ENCODE measurements around the gene ANO3. TPM values are rescaled to one million over a fixed set of nuclear protein-coding genes. Genes with fewer than 3 reads are reported as not detected.

ANO3 gene
- polyA plus RNA-seq, 6 donors from 2014 or later, result not detected

DNA sequence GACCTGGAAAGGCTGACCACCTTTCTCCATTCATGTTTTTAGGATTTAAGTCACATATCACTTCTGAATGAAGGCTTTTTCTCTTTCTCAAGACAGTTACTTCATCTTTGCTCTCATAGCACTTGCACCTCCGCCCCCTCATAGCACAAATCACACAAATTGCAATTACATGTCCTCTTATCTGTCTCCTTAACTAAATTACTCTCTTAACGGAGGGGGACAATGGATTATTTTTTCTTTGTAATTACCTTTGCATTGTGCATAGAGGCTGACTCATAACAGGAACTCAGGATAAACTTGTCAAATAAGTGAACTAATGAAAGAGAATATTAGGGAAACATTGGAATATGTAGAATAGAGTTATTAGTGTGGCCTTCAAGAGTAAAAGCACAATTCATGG is 145.5 kb downstream of the ANO3 start:
- DNase-seq, result no peak
- Mint-ChIP-seq H3K9me3 (no peaks in the 10 kb centered on the region), H3K27me3 (no peaks in the 10 kb centered on the region), H3K36me3 (no peaks in the 10 kb centered on the region), H3K4me3 (no peak overlapping the region), H3K27ac (no peak overlapping the region), H3K4me1 (no peaks in the 10 kb centered on the region)
- no peak for ATAC-seq (ENCODE audit: low read depth in 2 of 2)

DNA sequence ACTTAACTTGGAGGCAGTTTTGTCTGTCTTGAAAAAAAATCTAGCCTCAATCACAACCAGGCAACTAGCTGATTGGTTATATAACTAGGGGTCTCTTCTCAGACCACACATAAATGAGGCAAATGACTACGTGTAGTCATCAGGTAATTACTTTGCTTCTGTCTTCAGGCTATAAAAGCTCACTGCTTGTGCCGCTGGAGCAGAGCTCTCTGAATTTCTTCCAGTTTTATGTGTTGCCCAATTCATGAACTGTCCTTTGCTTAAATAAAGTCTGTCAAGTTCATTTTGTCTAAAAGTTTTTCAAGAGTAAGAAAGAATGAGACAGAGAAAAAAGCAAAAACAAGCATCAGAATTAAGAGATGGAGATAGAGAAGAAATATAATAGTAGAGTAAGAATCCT is 146.8 kb downstream of the ANO3 start:
- Mint-ChIP-seq H3K9me3 (peaks cover 0 to 5% (median 2%) of the 10 kb centered on the region in 7 donors), H3K4me3 (no peak overlapping the region), H3K27ac (no peak overlapping the region), H3K4me1 (no peaks in the 10 kb centered on the region), H3K36me3 (no peaks in the 10 kb centered on the region), H3K27me3 (no peaks in the 10 kb centered on the region)
- ATAC-seq (ENCODE audit: low read depth in 2 of 2) (no peak), DNase-seq (no peak)

DNA sequence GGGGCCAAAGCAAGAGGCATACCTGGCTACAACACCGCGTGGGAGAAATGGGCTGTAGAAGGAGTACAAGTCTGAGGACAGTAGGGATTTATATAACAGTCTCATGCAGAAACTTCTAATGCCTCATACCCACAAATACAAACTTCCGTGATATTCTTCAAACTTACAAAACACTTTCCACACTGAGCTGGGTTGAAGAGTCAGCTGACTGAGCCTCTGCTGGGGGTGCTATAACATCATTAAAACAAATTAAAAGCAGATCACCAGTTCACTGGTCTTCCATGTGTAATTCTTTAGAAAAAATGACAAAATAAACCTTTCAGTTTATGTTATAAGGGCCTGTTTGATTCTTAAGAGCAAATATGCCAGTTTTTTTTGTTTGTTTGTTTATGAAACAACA is 148.1 kb downstream of the ANO3 start:
- H3K27me3 Mint-ChIP-seq, result no peaks in the 10 kb centered on the region
- ATAC-seq (ENCODE audit: low read depth in 2 of 2) (no peak), DNase-seq (no peak)
- no peaks in the 10 kb centered on the region for H3K4me1 Mint-ChIP-seq
- no peaks in the 10 kb centered on the region for H3K36me3 Mint-ChIP-seq
- peaks cover 3 to 13% (median 7%) of the 10 kb centered on the region in 7 donors for H3K9me3 Mint-ChIP-seq
- H3K27ac Mint-ChIP-seq, result no peak overlapping the region
- no peak overlapping the region for H3K4me3 Mint-ChIP-seq

DNA sequence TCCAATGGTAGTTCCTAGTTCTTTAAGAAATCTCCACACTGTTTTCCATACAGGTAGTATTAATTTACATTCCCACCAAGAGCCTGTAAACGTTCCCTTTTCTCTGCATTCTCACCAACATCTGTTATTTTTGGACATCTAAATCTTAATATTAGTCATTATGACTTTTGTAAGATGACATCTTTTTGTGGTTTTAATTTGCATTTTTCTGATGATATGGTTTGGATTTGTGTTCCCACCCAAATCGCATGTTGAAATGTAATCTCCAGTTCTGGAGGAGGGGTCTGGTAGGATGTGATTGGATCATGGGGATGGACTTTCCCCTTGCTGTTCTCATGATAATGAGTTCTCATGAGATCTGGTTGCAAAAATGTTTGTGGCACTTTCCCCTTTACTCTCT is 151.2 kb downstream of the ANO3 start:
- H3K4me3 Mint-ChIP-seq, result no peak overlapping the region
- H3K27me3 Mint-ChIP-seq, result no peaks in the 10 kb centered on the region
- ATAC-seq (ENCODE audit: low read depth in 2 of 2) (no peak), DNase-seq (no peak)
- no peak overlapping the region for H3K27ac Mint-ChIP-seq
- peaks cover 4 to 20% (median 13%) of the 10 kb centered on the region in 7 donors for H3K9me3 Mint-ChIP-seq
- H3K36me3 Mint-ChIP-seq, result no peaks in the 10 kb centered on the region
- H3K4me1 Mint-ChIP-seq, result no peaks in the 10 kb centered on the region

DNA sequence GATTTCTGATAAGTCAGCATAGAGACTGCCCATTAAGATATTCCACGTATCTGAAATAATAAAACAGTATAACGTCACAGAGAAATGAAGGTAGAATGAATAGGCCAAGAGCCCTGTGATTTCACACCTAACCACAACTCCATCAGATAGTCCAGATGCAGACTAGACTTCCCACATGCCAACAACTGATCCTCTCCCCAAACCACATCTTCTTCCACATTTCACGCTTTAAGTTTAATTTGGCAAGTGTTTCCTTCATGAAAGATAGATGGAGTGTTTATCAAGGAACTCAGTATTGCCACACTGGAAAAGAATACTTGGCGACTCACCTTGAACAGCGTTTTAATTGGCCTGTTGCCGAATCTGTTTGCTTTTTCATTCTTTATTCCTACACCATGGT is 158.6 kb downstream of the ANO3 start:
- no peak for ATAC-seq (ENCODE audit: low read depth in 2 of 2)
- no peak for DNase-seq
- no peak overlapping the region for H3K27ac Mint-ChIP-seq
- H3K9me3 Mint-ChIP-seq, result peaks cover 3 to 8% (median 6%) of the 10 kb centered on the region in 7 donors
- no peaks in the 10 kb centered on the region for H3K4me1 Mint-ChIP-seq
- no peaks in the 10 kb centered on the region for H3K36me3 Mint-ChIP-seq
- H3K4me3 Mint-ChIP-seq, result no peak overlapping the region
- H3K27me3 Mint-ChIP-seq, result no peaks in the 10 kb centered on the region

DNA sequence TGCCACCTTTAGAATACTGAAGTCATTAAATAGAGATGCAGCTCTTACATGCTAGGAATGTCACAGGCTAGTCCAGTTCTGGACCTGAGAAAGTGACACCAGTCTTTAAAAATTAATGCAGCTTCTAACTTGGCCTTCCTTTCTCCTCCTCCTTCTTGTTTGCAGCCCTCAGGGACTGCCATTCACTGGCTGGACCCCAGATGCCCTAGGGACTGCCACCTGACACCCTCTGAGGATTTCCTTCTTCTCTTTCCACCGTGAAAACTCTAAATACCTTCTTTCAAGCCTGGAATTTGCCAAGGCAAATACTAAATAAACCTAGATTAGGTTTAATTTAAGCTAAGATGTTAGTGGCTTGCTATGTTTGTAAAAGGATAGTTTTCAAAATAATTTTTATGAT is 161.7 kb downstream of the ANO3 start:
- DNase-seq (no peak), ATAC-seq (ENCODE audit: low read depth in 2 of 2) (no peak)
- H3K27ac Mint-ChIP-seq, result no peak overlapping the region
- no peaks in the 10 kb centered on the region for H3K27me3 Mint-ChIP-seq
- no peak overlapping the region for H3K4me3 Mint-ChIP-seq
- H3K4me1 Mint-ChIP-seq, result no peaks in the 10 kb centered on the region
- H3K36me3 Mint-ChIP-seq, result no peaks in the 10 kb centered on the region
- peaks cover 0 to 4% (median 0%) of the 10 kb centered on the region in 7 donors for H3K9me3 Mint-ChIP-seq

DNA sequence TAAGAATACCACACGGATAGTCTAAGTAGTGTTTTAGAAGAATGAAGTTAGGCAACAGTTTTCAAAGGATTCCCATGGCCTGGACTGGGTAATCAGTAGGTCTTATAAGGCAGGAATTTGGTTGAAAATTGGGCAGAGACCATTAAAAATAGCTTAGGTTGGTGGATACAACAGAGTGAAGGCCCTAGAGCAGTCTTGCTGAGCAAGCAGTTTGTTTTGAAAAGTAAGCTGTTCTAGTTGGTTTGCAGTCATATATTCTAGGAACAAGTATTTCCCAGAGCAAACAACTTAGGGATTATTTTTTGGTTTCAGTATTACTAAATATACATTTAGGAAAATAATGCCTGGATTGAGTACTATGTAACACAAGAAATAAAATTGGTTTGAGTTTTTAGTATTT is 175.3 kb downstream of the ANO3 start:
- H3K4me1 Mint-ChIP-seq, result no peaks in the 10 kb centered on the region
- ATAC-seq (ENCODE audit: low read depth in 2 of 2), result no peak

DNA sequence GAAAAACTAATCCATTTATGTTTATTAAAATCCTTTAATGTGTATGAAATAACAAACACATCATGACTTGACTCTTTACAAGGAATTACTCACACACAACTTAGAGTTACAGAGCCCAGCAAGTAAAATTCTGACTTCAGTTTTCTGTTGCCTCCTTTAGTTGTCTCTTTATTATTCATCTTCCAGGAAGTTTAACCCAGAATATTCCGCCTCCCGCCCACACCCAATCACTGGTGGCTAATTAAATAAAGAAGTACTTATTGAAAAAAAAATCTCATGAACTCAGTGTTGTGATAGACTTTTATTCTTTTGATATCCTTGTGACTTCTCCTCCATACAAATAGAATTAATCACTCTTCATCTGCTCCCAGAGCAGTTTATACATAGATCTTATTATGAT is 178.2 kb downstream of the ANO3 start:
- Mint-ChIP-seq H3K9me3 (peaks cover 0 to 3% (median 0%) of the 10 kb centered on the region in 7 donors), H3K27me3 (no peaks in the 10 kb centered on the region), H3K4me1 (no peaks in the 10 kb centered on the region), H3K4me3 (no peak overlapping the region), H3K36me3 (no peaks in the 10 kb centered on the region), H3K27ac (no peak overlapping the region)
- no peak for ATAC-seq (ENCODE audit: low read depth in 2 of 2)
- DNase-seq, result no peak

More for the DNA sequence above, 175.3 kb downstream of the ANO3 start:
- no peak overlapping the region for H3K4me3 Mint-ChIP-seq
- peaks cover 0 to 5% (median 0%) of the 10 kb centered on the region in 7 donors for H3K9me3 Mint-ChIP-seq
- H3K27ac Mint-ChIP-seq, result no peak overlapping the region
- no peak for DNase-seq
- no peaks in the 10 kb centered on the region for H3K27me3 Mint-ChIP-seq
- no peaks in the 10 kb centered on the region for H3K36me3 Mint-ChIP-seq

DNA sequence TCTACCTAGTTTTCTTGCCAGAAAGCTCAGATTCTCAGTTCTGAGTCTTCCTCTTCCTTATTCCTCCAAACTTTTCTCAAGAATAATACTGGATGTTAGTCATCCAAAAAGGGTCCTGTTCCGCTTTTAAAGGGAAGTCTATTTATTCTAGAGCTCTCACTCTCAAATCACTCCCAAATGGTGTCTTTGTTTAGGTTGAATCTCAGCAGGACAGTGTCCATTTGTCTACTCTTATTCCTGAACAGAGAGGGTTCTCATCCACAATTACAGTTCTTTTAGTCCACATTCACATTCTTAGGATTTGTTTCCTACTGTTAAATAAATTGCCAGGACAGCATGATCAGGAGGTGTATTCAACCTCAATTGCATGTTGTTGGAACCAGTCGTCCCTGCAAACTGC is 178.8 kb downstream of the ANO3 start:
- DNase-seq (no peak), ATAC-seq (ENCODE audit: low read depth in 2 of 2) (no peak)
- Mint-ChIP-seq H3K36me3 (no peaks in the 10 kb centered on the region), H3K27me3 (no peaks in the 10 kb centered on the region), H3K27ac (no peak overlapping the region), H3K4me1 (no peaks in the 10 kb centered on the region), H3K9me3 (peaks cover 0 to 1% (median 0%) of the 10 kb centered on the region in 7 donors), H3K4me3 (no peak overlapping the region)

DNA sequence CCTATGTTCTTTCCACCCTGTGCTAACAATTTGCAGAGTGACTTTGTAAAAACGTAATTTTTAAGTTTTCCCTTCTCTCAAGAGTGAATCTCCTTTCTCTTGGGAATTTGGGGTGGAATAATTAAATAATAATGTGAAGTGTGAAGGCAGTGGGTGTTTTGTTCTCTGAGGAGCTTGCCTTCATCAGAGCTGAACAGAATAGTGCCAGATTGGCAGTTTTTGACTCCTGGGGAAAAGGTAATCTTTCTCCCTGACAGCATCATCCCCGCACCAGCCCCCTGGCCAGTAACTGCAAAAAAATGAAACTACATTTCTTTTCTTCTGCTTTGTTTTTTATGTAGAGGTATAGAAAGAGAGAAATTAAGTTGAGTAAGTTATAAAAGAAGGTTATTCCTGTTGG is 180.3 kb downstream of the ANO3 start:
- no peak overlapping the region for H3K4me3 Mint-ChIP-seq
- H3K27me3 Mint-ChIP-seq, result no peaks in the 10 kb centered on the region
- H3K9me3 Mint-ChIP-seq, result peaks cover 0 to 1% (median 0%) of the 10 kb centered on the region in 7 donors
- H3K36me3 Mint-ChIP-seq, result no peaks in the 10 kb centered on the region
- no peak for ATAC-seq (ENCODE audit: low read depth in 2 of 2)
- no peak overlapping the region for H3K27ac Mint-ChIP-seq
- DNase-seq, result no peak
- H3K4me1 Mint-ChIP-seq, result no peaks in the 10 kb centered on the region

DNA sequence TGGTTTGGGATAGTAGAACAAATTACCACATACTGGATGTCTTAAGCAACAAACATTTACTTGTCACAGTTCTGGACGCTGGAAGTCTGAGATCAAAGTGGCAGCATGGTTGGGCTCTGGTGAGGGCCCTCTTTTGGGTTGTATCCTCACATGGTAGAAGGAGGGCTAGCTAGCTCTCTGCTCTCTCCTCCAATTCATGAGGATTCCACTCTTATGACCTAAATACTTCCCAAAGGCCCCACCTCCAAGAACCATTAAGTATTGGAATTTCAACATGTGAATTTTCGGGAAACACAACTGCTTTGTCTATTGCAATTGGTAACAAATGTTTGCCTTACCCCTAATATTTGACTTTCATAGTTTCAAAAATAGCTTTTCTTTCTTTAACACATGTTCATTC is 187.5 kb downstream of the ANO3 start:
- H3K4me1 Mint-ChIP-seq, result no peaks in the 10 kb centered on the region
- peaks cover 0 to 3% (median 0%) of the 10 kb centered on the region in 7 donors for H3K9me3 Mint-ChIP-seq

DNA sequence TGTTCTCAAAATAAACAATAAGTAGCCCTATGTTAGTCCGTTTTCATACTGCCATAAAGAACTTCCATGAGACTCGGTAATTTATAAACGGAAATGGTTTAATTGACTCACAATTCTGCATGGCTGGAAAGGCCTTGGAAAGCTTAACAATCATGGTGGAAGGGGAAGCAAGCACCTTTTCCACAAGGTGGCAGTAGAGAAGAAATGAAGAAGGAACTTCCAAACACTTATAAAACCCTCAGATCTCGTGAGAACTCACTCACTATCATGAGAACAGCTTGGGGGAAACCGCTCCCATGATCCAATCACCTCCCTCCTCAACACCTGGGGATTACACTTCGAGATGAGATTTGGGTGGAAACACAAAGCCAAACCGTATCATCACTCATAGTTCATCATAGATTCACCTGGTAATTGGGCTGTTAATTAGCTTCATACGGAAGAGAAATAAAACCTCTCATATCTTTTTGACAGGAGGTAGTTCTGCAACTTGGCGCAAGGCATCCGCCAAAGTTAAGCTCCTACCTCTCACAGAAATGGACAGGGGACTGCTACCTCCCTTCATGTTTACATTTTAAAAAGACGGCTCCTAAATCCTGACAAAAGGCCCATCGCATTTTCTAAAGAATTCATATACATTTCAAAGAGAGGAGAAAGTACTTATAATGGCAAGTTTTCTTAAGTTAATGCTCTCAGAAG is 191.1 kb downstream of the ANO3 start:
- no peak overlapping the region for H3K4me3 Mint-ChIP-seq
- DNase-seq, result no peak
- no peaks in the 10 kb centered on the region for H3K36me3 Mint-ChIP-seq
- H3K4me1 Mint-ChIP-seq, result no peaks in the 10 kb centered on the region
- H3K27me3 Mint-ChIP-seq, result no peaks in the 10 kb centered on the region
- ATAC-seq (ENCODE audit: low read depth in 2 of 2), result no peak
- H3K9me3 Mint-ChIP-seq, result peaks cover 0 to 3% (median 0%) of the 10 kb centered on the region in 7 donors
- H3K27ac Mint-ChIP-seq, result no peak overlapping the region

More for the DNA sequence above, 187.5 kb downstream of the ANO3 start:
- Mint-ChIP-seq H3K36me3 (no peaks in the 10 kb centered on the region), H3K4me3 (no peak overlapping the region), H3K27ac (no peak overlapping the region), H3K27me3 (no peaks in the 10 kb centered on the region)
- ATAC-seq (ENCODE audit: low read depth in 2 of 2) (no peak), DNase-seq (no peak)

DNA sequence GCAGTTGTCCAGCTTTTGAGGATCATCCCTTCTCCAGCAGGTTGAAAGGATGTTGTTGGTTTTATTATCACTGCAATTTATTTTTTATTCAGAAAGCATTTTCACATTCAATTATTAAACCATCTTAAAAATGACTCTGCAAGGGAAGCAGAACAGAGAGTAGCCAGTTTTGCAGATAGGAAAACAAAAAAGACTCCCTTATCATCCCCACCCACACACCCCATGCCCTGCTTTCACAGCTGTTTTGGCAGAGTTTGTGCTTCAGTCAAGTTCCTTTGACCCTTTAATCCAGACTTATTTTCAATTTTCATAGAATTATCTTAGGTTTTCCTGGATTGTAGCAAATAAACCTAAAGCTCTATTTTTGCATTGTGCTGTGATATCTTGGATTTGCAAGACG is 195.8 kb downstream of the ANO3 start:
- Mint-ChIP-seq H3K4me1 (no peaks in the 10 kb centered on the region), H3K36me3 (no peaks in the 10 kb centered on the region), H3K9me3 (peaks cover 0 to 3% (median 0%) of the 10 kb centered on the region in 7 donors), H3K27ac (no peak overlapping the region), H3K27me3 (no peaks in the 10 kb centered on the region), H3K4me3 (no peak overlapping the region)
- no peak for DNase-seq
- no peak for ATAC-seq (ENCODE audit: low read depth in 2 of 2)

DNA sequence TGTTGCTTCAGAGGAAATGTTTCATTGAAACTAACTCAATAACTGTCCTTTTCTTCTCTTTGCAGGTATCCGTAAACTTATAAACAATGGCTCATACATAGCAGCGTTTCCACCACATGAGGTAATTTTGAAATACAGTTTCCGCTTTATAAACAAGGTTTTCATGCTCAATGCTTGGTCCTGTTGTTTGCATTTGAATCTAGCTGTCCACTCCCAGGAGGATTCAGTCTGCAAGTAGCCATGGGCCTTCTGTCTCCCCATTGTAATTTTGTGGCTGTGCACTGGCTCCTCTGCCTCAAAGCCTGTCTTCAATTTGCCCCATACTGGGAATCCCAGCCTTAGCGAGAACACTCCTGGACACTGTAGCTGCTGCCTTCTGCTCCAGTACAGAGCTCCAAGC is 205.4 kb downstream of the ANO3 start:
- DNase-seq (no peak), ATAC-seq (ENCODE audit: low read depth in 2 of 2) (no peak)
- no peaks in the 10 kb centered on the region for H3K27me3 Mint-ChIP-seq
- no peak overlapping the region for H3K27ac Mint-ChIP-seq
- H3K4me3 Mint-ChIP-seq, result no peak overlapping the region
- H3K9me3 Mint-ChIP-seq, result peaks cover 0 to 16% (median 6%) of the 10 kb centered on the region in 7 donors
- no peaks in the 10 kb centered on the region for H3K36me3 Mint-ChIP-seq
- H3K4me1 Mint-ChIP-seq, result no peaks in the 10 kb centered on the region

DNA sequence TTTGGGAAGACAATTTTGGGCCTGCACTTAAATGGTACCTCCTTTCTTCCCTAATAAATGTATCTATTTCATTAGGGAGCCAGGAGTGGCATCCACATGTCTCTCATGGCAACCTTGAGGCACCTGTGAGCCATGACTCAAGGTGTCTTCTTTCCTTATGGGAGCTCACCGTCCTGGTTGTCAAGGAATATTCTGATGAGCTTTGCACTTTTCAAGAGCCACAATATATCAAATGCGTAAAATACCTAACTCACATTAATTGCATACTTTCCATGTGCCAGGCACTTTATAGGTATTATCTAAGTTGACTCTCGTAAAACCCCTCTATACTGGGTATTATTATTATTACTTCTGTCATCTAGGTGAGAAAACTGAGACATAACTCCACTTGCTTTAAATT is 207.6 kb downstream of the ANO3 start:
- H3K9me3 Mint-ChIP-seq, result peaks cover 0 to 26% (median 8%) of the 10 kb centered on the region in 7 donors
- ATAC-seq (ENCODE audit: low read depth in 2 of 2) (no peak), DNase-seq (no peak)
- H3K27ac Mint-ChIP-seq, result no peak overlapping the region
- no peak overlapping the region for H3K4me3 Mint-ChIP-seq
- no peaks in the 10 kb centered on the region for H3K4me1 Mint-ChIP-seq
- no peaks in the 10 kb centered on the region for H3K27me3 Mint-ChIP-seq
- H3K36me3 Mint-ChIP-seq, result no peaks in the 10 kb centered on the region
